ENCODE data around the gene EEF1AKMT3.

The EEF1AKMT3 gene

DNA sequence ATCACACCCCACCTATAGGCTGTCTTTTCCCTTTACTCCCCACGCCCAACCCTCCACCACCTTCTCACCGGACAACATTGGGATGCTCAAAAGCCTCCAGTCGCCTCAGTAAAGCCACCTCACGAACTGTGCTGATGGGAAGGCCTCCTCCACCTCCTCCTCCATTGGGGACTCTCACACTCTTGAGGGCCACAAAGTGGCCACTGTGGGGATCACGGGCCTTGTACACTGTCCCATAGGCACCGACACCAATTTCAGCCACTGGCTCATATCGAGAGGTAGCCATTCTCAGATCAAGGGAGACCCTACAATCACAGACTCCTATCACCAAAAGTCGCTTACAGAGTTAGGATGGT is 21.0 kb upstream of the EEF1AKMT3 start:
- TF ChIP-seq CTCF (IDR thresholded peaks at IDR 0.05; ENCODE audit: extremely low read depth, insufficient read depth, missing control alignments): no peak
- no peak for DNase-seq (ENCODE audit: low spot score)
- in situ Hi-C loops (cut with MboI; ENCODE audit: low pct_unique_long_range_greater_than_20kb, low sequenced_read_pairs, unreplicated experiment): no loop called here

GRCh38 chr12:57751788-57752667 is 20.4 kb upstream of the EEF1AKMT3 start, which contains the start of gene CDK4:
TSS of gene CDK4 (minus strand) at chr12:57752310. CDS start at chr12:57751717, 593 bp downstream.
- TF ChIP-seq CTCF (IDR thresholded peaks at IDR 0.05; ENCODE audit: extremely low read depth, insufficient read depth, missing control alignments): no peak

DNA sequence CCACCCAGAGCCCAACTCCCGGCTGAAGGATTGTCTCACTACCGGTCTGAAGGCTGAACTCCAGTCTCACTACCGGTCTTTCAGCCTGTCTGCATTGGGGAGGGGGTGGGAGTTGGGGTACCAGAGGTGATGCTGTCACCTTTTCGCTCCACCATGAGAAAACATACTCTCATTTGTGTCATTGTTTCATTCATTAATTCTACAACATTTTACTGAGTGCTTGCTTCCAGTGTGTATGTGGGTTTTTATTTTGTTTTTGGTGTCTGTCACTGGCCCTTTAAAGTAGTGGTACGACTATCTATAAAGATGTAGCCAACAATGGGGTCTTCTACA is 19.8 kb upstream of the EEF1AKMT3 start:
- DNase-seq (ENCODE audit: low spot score): no peak
- no peak for TF ChIP-seq CTCF (IDR thresholded peaks at IDR 0.05; ENCODE audit: extremely low read depth, insufficient read depth, missing control alignments)
- in situ Hi-C loops (cut with MboI; ENCODE audit: low pct_unique_long_range_greater_than_20kb, low sequenced_read_pairs, unreplicated experiment): no loop called here

More at GRCh38 chr12:57751788-57752667, 20.4 kb upstream of the EEF1AKMT3 start, which contains the start of gene CDK4:
- in situ Hi-C loops (cut with MboI; ENCODE audit: low pct_unique_long_range_greater_than_20kb, low sequenced_read_pairs, unreplicated experiment): no loop called here
- DNase-seq (ENCODE audit: low spot score): peak; percentile 98

GRCh38 chr12:57753756-57754337 is 18.6 kb upstream of the EEF1AKMT3 start:
- in situ Hi-C loops (cut with MboI; ENCODE audit: low pct_unique_long_range_greater_than_20kb, low sequenced_read_pairs, unreplicated experiment): no loop called here
- DNase-seq (ENCODE audit: low spot score): no peak
- no peak for TF ChIP-seq CTCF (IDR thresholded peaks at IDR 0.05; ENCODE audit: extremely low read depth, insufficient read depth, missing control alignments)

DNA sequence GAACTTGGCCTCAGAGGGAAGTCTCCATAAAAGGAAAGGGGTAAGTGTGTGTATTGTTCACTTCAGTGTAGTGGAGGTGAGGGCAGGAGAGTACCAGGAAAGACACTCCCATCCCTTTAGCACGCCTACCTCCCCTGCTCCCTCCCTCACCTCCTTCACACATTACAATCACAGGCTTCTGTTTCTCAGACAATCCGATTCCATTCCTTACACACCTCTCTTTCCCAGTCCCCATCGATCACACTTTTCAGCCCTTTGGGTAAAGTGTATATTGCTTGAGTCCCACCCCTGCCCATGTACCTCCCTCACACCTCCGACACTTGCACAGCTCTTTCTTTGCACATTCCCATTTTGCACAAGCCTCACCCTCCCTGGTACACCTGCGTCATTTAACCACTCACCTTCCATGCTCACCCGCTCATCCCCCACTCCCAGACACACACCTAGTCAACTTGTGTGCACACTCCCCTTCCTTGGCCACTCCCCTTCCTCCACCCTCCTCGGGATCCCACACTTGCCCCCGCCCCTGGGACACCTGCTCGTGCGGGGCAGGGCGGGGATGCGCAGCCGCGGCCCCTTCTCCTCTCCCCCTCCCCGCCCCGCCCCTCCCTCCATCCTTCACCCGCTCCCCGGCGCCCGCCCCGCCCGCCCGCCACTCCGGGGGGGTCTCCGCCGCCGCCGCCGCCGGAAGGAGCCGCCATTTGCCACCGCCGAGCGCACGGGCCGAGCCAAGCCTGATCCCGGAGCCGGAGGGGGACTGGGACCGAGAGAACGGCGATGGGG is 17.8 kb upstream of the EEF1AKMT3 start, which contains the start of gene MARCHF9:
Gene MARCHF9 (plus strand): TSS at position 693 of the 783 bp plus-strand sequence. CDS start 426 bp downstream, outside the sequence.
- peak; percentile 93 for DNase-seq (ENCODE audit: low spot score)
- in situ Hi-C loops (cut with MboI; ENCODE audit: low pct_unique_long_range_greater_than_20kb, low sequenced_read_pairs, unreplicated experiment): no loop called here

More for the DNA sequence above, 17.8 kb upstream of the EEF1AKMT3 start, which contains the start of gene MARCHF9:
- no peak for TF ChIP-seq CTCF (IDR thresholded peaks at IDR 0.05; ENCODE audit: extremely low read depth, insufficient read depth, missing control alignments)

Measured in GM13977 (cell line).